ENCODE results near the gene KBTBD3.

KBTBD3 gene

DNA sequence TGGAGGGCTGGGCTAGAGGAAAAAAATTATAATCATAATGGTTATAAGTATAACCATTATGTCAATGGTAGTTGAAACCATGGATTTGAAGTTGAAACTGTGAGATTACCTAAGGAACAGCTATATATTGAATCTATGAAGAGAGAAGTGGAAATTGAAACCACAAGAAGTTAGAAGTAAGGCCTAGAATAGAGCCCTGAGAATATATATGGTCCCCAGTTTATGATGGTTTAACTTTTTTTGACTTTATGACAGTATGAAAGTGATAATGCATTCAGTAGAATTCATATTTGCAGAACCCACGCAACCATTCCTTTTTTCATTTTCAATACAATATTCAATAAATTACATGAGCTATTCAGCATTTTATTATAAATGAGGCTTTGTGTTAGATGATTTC is 15.3 kb upstream of the KBTBD3 start:
- H3K4me3 ChIP-seq (ENCODE audit: low read depth, low read length), result no peak overlapping the region
- TF ChIP-seq, protein P1, sequence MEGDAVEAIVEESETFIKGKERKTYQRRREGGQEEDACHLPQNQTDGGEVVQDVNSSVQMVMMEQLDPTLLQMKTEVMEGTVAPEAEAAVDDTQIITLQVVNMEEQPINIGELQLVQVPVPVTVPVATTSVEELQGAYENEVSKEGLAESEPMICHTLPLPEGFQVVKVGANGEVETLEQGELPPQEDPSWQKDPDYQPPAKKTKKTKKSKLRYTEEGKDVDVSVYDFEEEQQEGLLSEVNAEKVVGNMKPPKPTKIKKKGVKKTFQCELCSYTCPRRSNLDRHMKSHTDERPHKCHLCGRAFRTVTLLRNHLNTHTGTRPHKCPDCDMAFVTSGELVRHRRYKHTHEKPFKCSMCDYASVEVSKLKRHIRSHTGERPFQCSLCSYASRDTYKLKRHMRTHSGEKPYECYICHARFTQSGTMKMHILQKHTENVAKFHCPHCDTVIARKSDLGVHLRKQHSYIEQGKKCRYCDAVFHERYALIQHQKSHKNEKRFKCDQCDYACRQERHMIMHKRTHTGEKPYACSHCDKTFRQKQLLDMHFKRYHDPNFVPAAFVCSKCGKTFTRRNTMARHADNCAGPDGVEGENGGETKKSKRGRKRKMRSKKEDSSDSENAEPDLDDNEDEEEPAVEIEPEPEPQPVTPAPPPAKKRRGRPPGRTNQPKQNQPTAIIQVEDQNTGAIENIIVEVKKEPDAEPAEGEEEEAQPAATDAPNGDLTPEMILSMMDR (IDR thresholded peaks at IDR 0.05; ENCODE audit: control insufficient read depth, extremely low read depth, insufficient read depth), result no peak
- DNase-seq (ENCODE audit: low read depth), result no peak

DNA sequence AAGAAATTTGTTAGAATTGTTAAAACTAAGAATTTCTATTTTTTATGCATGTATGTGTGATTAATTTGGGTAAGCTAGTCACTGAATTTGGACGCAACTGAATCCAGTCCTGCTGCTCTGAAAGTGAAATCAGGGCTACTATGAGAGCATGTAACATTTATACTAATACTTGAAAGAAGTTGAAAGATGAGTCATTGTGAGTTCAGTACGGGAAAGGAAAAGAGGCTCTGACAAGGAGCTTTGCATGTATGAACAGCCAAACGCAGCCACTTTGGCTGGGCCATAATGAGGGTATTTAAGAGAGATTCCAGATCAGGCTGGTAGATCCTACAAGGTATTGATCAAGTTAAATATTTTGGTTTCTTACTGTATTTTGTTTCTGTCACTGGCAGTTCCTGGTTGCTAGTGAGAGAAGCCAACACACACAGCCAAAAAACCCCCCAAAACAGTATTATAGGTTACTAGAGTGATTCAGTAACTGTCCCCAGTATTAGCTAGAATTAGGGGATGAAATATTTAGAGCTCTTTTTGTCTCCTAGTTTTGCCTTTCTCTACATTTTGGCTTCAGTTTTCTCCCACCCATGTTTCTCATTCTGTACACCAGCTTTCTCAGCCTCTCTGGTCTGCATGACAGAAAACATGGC is 14.5 kb upstream of the KBTBD3 start:
- no peak overlapping the region for H3K4me3 ChIP-seq (ENCODE audit: low read depth, low read length)
- TF ChIP-seq, protein P1 (IDR thresholded peaks at IDR 0.05; ENCODE audit: control insufficient read depth, extremely low read depth, insufficient read depth), result no peak
- no peak for DNase-seq (ENCODE audit: low read depth)

GRCh38 chr11:106088896-106089295 is 11.7 kb upstream of the KBTBD3 start:
- TF ChIP-seq, protein P1 (IDR thresholded peaks at IDR 0.05; ENCODE audit: control insufficient read depth, extremely low read depth, insufficient read depth), result no peak
- DNase-seq (ENCODE audit: low read depth), result no peak
- H3K4me3 ChIP-seq (ENCODE audit: low read depth, low read length), result no peak overlapping the region

DNA sequence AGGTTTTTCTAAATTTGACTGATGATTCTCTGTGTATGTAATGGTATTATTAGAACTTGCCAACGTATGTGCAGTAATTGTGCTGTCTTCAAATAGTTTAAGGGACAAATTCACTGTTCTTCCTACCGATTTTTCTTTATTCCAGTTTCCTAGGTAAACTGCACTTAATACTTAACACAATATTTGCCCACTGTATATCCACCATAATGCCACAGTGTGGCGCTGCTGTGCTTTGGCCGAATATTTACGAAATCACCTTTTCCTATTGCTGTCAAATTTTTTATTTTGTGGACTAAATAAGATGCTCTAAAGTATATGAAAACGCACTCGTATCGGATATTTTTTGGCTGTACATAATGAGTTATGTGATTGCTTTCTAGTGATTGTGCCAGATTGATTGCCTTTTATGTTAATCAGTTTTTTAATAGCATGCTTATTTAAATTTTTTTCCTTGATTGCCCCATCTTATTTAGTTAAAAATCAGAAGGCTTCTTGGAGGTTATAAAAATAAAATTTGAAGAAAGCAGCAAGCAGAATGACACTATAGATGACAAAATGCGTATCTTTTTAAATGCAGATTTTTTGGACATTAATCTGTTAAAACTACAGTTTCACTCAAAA is 10.8 kb upstream of the KBTBD3 start:
- no peak for DNase-seq (ENCODE audit: low read depth)
- TF ChIP-seq, protein P1 (IDR thresholded peaks at IDR 0.05; ENCODE audit: control insufficient read depth, extremely low read depth, insufficient read depth), result peak; percentile 97

GRCh38 chr11:106086850-106087249 is 9.7 kb upstream of the KBTBD3 start:
- TF ChIP-seq, protein P1 (IDR thresholded peaks at IDR 0.05; ENCODE audit: control insufficient read depth, extremely low read depth, insufficient read depth), result no peak
- DNase-seq (ENCODE audit: low read depth), result no peak
- H3K4me3 ChIP-seq (ENCODE audit: low read depth, low read length), result no peak overlapping the region

More for the DNA sequence above, 10.8 kb upstream of the KBTBD3 start:
- no peak overlapping the region for H3K4me3 ChIP-seq (ENCODE audit: low read depth, low read length)

DNA sequence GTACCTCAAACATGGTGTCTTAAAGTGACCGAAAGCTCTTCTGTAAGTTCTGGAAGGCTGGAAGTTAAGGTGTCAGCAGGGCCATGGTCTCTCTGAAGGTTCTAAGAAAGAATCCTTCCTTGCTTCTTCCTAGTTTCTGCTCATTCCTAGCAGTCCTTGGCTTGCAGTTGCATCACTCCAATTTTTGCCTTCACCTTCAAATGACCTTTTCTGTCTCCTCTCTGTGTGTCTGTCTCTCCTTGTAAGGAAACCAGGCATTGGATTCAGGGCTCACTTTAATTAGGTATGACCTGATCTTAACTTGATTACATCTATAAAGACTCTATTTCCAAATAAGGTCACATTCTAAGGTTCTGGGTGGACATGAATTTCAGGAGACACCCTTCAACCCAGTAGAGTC is 9.0 kb upstream of the KBTBD3 start:
- no peak overlapping the region for H3K4me3 ChIP-seq (ENCODE audit: low read depth, low read length)
- TF ChIP-seq, protein P1 (IDR thresholded peaks at IDR 0.05; ENCODE audit: control insufficient read depth, extremely low read depth, insufficient read depth), result no peak
- no peak for DNase-seq (ENCODE audit: low read depth)

DNA sequence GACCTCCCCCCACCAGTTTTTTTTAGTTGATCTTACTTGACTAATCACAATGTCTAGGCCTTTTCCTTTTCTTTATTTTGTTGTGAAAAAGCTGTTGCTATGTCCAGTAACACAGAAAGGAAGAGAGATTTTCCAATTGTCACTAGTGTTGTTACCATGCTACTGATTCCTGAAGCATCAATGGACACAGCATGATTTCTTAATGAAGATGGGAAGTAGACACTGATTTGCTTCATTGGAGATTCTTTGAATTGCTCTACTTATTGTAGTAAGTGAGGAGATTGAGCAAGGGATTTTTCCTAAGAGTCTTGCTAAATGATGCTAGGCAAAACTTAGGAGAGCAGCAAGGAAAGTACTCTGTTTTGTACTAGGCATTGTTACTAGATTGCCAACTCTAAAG is 4.9 kb upstream of the KBTBD3 start:
- TF ChIP-seq, protein P1 (IDR thresholded peaks at IDR 0.05; ENCODE audit: control insufficient read depth, extremely low read depth, insufficient read depth), result no peak
- DNase-seq (ENCODE audit: low read depth), result no peak
- H3K4me3 ChIP-seq (ENCODE audit: low read depth, low read length), result no peak overlapping the region
